Caco-2 (cell line): ENCODE data around the gene EMX1. TPM values are rescaled to one million over a fixed set of nuclear protein-coding genes. Genes with fewer than 3 reads are reported as not detected.

Experiments
- BruUV-seq: library from RNA; stranded (reverse); fragments of 400-500 nt; replicated peaks from 2 replicates; lab custom pipeline; 2021; lab: Mats Ljungman, UMichigan
- CTCF ChIA-PET: fragments of 300-600 bp; sonication (Branson Sonifier 250); formaldehyde crosslinking; loops from one replicate; lab custom pipeline; 2022; ENCODE audit warnings: antibody characterized with exemption; lab: Charles Lee
- POLR2A ChIA-PET: fragments of 300-600 bp; sonication (Branson Sonifier 250); formaldehyde crosslinking; loops from one replicate; lab custom pipeline; 2022; ENCODE audit warnings: antibody characterized with exemption; lab: Charles Lee
- DNase-seq, 2 experiments: peaks; one replicate each; pipeline versions ENCODE4 v3.0.0 to v3.0.0-alpha.2; 2020 to 2022
- H3K27me3 ChIP-seq: replicated peaks from 2 replicates; pipeline ENCODE4 v1.6.0; 2011; ENCODE audit warnings: low read length; ENCODE audit not compliant: control insufficient read depth, insufficient read depth
- H3K36me3 ChIP-seq: 2 replicates; pipeline ENCODE4 v1.5.1; 2011; ENCODE audit warnings: low read length; ENCODE audit not compliant: control insufficient read depth, insufficient read depth
- H3K4me1 ChIP-seq: fragments of 250-450 bp; sonication (Bioruptor Pico); 2 replicates; pipeline ENCODE4 v1.5.1; 2020; ENCODE audit warnings: mild to moderate bottlenecking
- H3K4me3 ChIP-seq: 2 replicates; pipeline ENCODE4 v1.5.1; 2011; ENCODE audit warnings: low read depth, mild to moderate bottlenecking, control low read depth, low read length
- H3K9me3 ChIP-seq: fragments of 250-450 bp; sonication (Bioruptor Pico); 2 replicates; pipeline ENCODE4 v1.5.1; 2020; ENCODE audit warnings: mild to moderate bottlenecking, moderate library complexity
- H3K27ac Mint-ChIP-seq: one replicate; pipeline ENCODE4 v1.8.0; 2022; ENCODE audit warnings: mixed read lengths; ENCODE audit not compliant: unreplicated experiment
- H3K27me3 Mint-ChIP-seq: one replicate; pipeline ENCODE4 v1.8.0; 2022; ENCODE audit warnings: mixed read lengths; ENCODE audit not compliant: insufficient read depth, unreplicated experiment
- H3K36me3 Mint-ChIP-seq: one replicate; pipeline ENCODE4 v1.8.0; 2022; ENCODE audit warnings: mild to moderate bottlenecking, mixed read lengths; ENCODE audit not compliant: insufficient read depth, unreplicated experiment
- H3K4me1 Mint-ChIP-seq: one replicate; pipeline ENCODE4 v1.8.0; 2022; ENCODE audit warnings: low read depth, mixed read lengths; ENCODE audit not compliant: unreplicated experiment
- H3K4me3 Mint-ChIP-seq: one replicate; pipeline ENCODE4 v1.8.0; 2022; ENCODE audit warnings: mild to moderate bottlenecking, moderate library complexity, mixed read lengths; ENCODE audit not compliant: unreplicated experiment
- H3K9me3 Mint-ChIP-seq: one replicate; pipeline ENCODE4 v1.8.0; 2022; ENCODE audit warnings: mixed read lengths; ENCODE audit not compliant: unreplicated experiment
- CTCF ChIP-seq, 2 experiments: fragments of 200-600 bp in 1 of 2; IDR thresholded peaks; 1 replicate in 1 of 2; 2 replicates in 1 of 2; pipeline versions ENCODE4 v1.5.1 to v1.8.0; 2011 to 2022; ENCODE audit warnings: antibody characterized with exemption in 1 of 2, control low read depth in 1 of 2, inconsistent platforms in 1 of 2, low read depth in 1 of 2, low read length in 1 of 2, mild to moderate bottlenecking in 1 of 2, moderate library complexity in 1 of 2; ENCODE audit not compliant: insufficient read depth in 1 of 2, severe bottlenecking in 1 of 2, unreplicated experiment in 1 of 2
- intact Hi-C: fragments of 100-400 bp; cut with micrococcal nuclease; formaldehyde crosslinking; loops from one replicate; pipeline ENCODE4 v1.10.0; 2022; ENCODE audit not compliant: unreplicated experiment
- total RNA-seq: library from RNA; stranded (reverse); gene quantifications from 2 replicates; pipeline ENCODE4 v1.2.3, GENCODE V29; 2022

The EMX1 gene
- total RNA-seq, 1 experiment from 2014 or later: 3.6 TPM

DNA sequence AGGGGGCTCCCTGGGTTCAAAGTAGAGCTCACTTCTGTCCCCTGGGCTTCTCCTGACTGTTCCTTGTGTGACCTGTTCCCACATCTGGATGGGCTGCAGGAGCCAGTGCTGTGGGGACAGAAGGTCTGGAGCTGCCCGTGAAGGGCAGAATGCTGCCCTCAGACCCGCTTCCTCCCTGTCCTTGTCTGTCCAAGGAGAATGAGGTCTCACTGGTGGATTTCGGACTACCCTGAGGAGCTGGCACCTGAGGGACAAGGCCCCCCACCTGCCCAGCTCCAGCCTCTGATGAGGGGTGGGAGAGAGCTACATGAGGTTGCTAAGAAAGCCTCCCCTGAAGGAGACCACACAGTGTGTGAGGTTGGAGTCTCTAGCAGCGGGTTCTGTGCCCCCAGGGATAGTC is 15.5 kb downstream of the EMX1 start:
- Mint-ChIP-seq H3K9me3 (no peaks in the 10 kb centered on the region), H3K4me1 (peaks cover 6% of the 10 kb centered on the region), H3K27me3 (no peaks in the 10 kb centered on the region), H3K4me3 (no peak overlapping the region), H3K27ac (no peak overlapping the region), H3K36me3 (no peaks in the 10 kb centered on the region)
- ChIA-PET POLR2A (no interaction called here), CTCF (interaction anchor here (4.8 kb wide), 1 partner anchor 40 kb away, joined by 62 read pairs; no protein-coding TSS in a partner anchor)
- Histone ChIP-seq H3K27me3 (no peaks in the 10 kb centered on the region; the same call in 1 of the 2 replicates), H3K9me3 (no peaks in the 10 kb centered on the region), H3K36me3 (peaks cover 1% of the 10 kb centered on the region), H3K4me3 (no peak overlapping the region), H3K4me1 (0 out of 2 replicates have a peak, but pooled peaks cover 5% of the 10 kb centered on the region)
- no peak for DNase-seq
- no TSS peak for BruUV-seq
- no peak for TF ChIP-seq CTCF (IDR thresholded peaks at IDR 0.05; ENCODE audit: insufficient read depth in 1 of 2, low read depth in 1 of 2, low read length in 1 of 2, severe bottlenecking in 1 of 2, unreplicated experiment in 1 of 2)
- intact Hi-C loops: no loop called here

GRCh38 chr2:72933207-72933606 is 15.9 kb downstream of the EMX1 start:
- DNase-seq: no peak
- BruUV-seq: no TSS peak
- Mint-ChIP-seq H3K36me3 (no peaks in the 10 kb centered on the region), H3K27me3 (no peaks in the 10 kb centered on the region), H3K4me3 (no peak overlapping the region), H3K27ac (no peak overlapping the region), H3K9me3 (no peaks in the 10 kb centered on the region), H3K4me1 (peaks cover 6% of the 10 kb centered on the region)
- peaks cover 1% of the 10 kb centered on the region for H3K36me3 ChIP-seq
- H3K27me3 ChIP-seq: no peaks in the 10 kb centered on the region; the same call in 1 of the 2 replicates
- TF ChIP-seq CTCF (IDR thresholded peaks at IDR 0.05; ENCODE audit: insufficient read depth in 1 of 2, low read depth in 1 of 2, low read length in 1 of 2, severe bottlenecking in 1 of 2, unreplicated experiment in 1 of 2): no peak
- intact Hi-C loops: no loop called here
- ChIA-PET POLR2A (no interaction called here), CTCF (interaction anchor here (0.8 to 4.8 kb wide), 3 partner anchors 19 to 47 kb away, joined by 3 to 62 read pairs (median 3); no protein-coding TSS in a partner anchor)
- H3K4me3 ChIP-seq: no peak overlapping the region
- no peaks in the 10 kb centered on the region for H3K9me3 ChIP-seq
- 0 out of 2 replicates have a peak, but pooled peaks cover 5% of the 10 kb centered on the region for H3K4me1 ChIP-seq

GRCh38 chr2:72933646-72934151 is 16.4 kb downstream of the EMX1 start:
- H3K27me3 Mint-ChIP-seq: no peaks in the 10 kb centered on the region
- Histone ChIP-seq H3K36me3 (peaks cover 1% of the 10 kb centered on the region), H3K4me3 (no peak overlapping the region), H3K4me1 (0 out of 2 replicates have a peak, but pooled peaks cover 5% of the 10 kb centered on the region), H3K27me3 (no peaks in the 10 kb centered on the region; the same call in 1 of the 2 replicates), H3K9me3 (no peaks in the 10 kb centered on the region)
- H3K27ac Mint-ChIP-seq: no peak overlapping the region
- H3K36me3 Mint-ChIP-seq: peaks cover 2% of the 10 kb centered on the region
- H3K4me1 Mint-ChIP-seq: peaks cover 6% of the 10 kb centered on the region
- TF ChIP-seq CTCF (IDR thresholded peaks at IDR 0.05; ENCODE audit: insufficient read depth in 1 of 2, low read depth in 1 of 2, low read length in 1 of 2, severe bottlenecking in 1 of 2, unreplicated experiment in 1 of 2): no peak
- intact Hi-C loops: loop anchor here (2.0 kb wide), 1 partner anchor 15 kb away; no protein-coding TSS in a partner anchor
- BruUV-seq: no TSS peak
- ChIA-PET CTCF (interaction anchor here (0.5 to 4.8 kb wide), 6 partner anchors 17 to 780 kb away, joined by 3 to 62 read pairs (median 3); no protein-coding TSS in a partner anchor), POLR2A (no interaction called here)
- DNase-seq: no peak
- H3K9me3 Mint-ChIP-seq: no peaks in the 10 kb centered on the region
- H3K4me3 Mint-ChIP-seq: no peak overlapping the region
